Cardiac muscle cell (in vitro differentiated cells and primary cell): Measurements from ENCODE around the gene FCRL2. TPM values are rescaled to one million over a fixed set of nuclear protein-coding genes. Genes with fewer than 3 reads are reported as not detected.

Experiments
- DNase-seq, 2 donors: peaks; one replicate each; pipeline versions ENCODE4 v3.0.0 to v3.0.0-alpha.2; 2010 to 2017; ENCODE audit warnings: low read depth in 1 of 2, low spot score in 1 of 2
- H3K27ac ChIP-seq: fragments of 200-600 bp; sonication (generic); 2 replicates; pipeline ENCODE4 v1.5.1; 2016
- H3K27me3 ChIP-seq: fragments of 200-600 bp; sonication (generic); 2 replicates; pipeline ENCODE4 v1.6.0; 2016; ENCODE audit warnings: control low read depth
- H3K36me3 ChIP-seq: fragments of 200-600 bp; sonication (generic); 2 replicates; pipeline ENCODE4 v1.5.1; 2016; ENCODE audit warnings: control low read depth
- H3K4me1 ChIP-seq: fragments of 200-600 bp; sonication (generic); 2 replicates; pipeline ENCODE4 v1.8.1; 2017; ENCODE audit warnings: low read depth, mild to moderate bottlenecking, mixed run types
- H3K4me3 ChIP-seq: fragments of 200-600 bp; sonication (generic); 2 replicates; pipeline ENCODE4 v1.5.1; 2016; ENCODE audit warnings: mild to moderate bottlenecking
- H3K9me3 ChIP-seq: fragments of 200-600 bp; sonication (generic); 2 replicates; pipeline ENCODE4 v1.5.1; 2017; ENCODE audit warnings: low read depth, mild to moderate bottlenecking, control low read depth
- CTCF ChIP-seq: IDR thresholded peaks from 2 replicates; pipeline ENCODE4 v1.5.1; 2012; ENCODE audit warnings: low read depth, mild to moderate bottlenecking, low read length
- polyA plus RNA-seq: library from polyadenylated mRNA; unstranded; fragments of >200 nt; fragmentation: Nextera tagmentation; extraction: Ambion mirVana; gene quantifications from 2 replicates; pipeline ENCODE4 v1.2.1, GENCODE V29; 2016
- total RNA-seq: library from RNA; depleted of rRNA; stranded (reverse); fragments of >200 nt; gene quantifications from 2 replicates; pipeline ENCODE4 v1.2.3, GENCODE V29; 2016

Gene FCRL2
- total and polyA plus RNA-seq, 2 experiments from 2014 or later = not detected

DNA sequence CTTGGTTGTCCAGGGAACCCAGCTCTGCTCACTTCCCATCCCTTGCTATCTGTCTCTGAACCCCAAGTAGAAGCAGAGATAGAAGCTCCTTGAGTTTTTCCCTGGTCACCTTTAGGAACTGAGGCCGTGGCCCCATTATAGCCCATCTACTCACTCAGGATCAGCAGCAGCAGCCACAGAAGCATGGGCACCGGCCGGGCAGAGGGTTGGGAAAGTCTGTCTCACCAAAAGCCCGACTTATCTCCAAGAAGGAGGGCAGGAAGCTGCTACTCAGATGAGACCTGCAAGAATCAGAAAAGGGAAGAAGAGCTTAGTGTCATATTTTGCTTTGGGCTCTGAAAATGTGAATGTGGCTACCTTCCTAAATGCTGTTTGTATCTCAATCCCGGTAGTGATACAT is 76.6 kb downstream of the FCRL2 start:
- Histone ChIP-seq H3K27ac (no peak overlapping the region), H3K36me3 (no peaks in the 10 kb centered on the region), H3K9me3 (no peaks in the 10 kb centered on the region), H3K4me3 (no peak overlapping the region), H3K4me1 (no peaks in the 10 kb centered on the region), H3K27me3 (no peaks in the 10 kb centered on the region)
- no peak for DNase-seq
- TF ChIP-seq CTCF = no peak

- TF ChIP-seq CTCF = no peak
- Histone ChIP-seq H3K4me3 (no peak overlapping the region), H3K27me3 (no peaks in the 10 kb centered on the region), H3K36me3 (no peaks in the 10 kb centered on the region), H3K9me3 (no peaks in the 10 kb centered on the region), H3K27ac (no peak overlapping the region), H3K4me1 (no peaks in the 10 kb centered on the region)
- no peak for DNase-seq
Measured at GRCh38 chr1:157697781-157698569, 79.0 kb downstream of the FCRL2 start.

GRCh38 chr1:157696966-157697628 is 79.8 kb downstream of the FCRL2 start:
- no peaks in the 10 kb centered on the region for H3K27me3 ChIP-seq
- H3K9me3 ChIP-seq = no peaks in the 10 kb centered on the region
- H3K27ac ChIP-seq = no peak overlapping the region
- TF ChIP-seq CTCF = no peak
- H3K36me3 ChIP-seq = no peaks in the 10 kb centered on the region
- no peak overlapping the region for H3K4me3 ChIP-seq
- no peak for DNase-seq
- H3K4me1 ChIP-seq = no peaks in the 10 kb centered on the region

Other genes with a start within 250 kb of the FCRL2 start
- not detected in 2 replicates for gene FCRL5, start 224.6 kb downstream of the FCRL2 start, total RNA-seq
- not detected in 2 replicates for gene FCRL5, start 224.6 kb downstream of the FCRL2 start, polyA plus RNA-seq
- not detected in 2 replicates for gene FCRL4, start 179.0 kb downstream of the FCRL2 start, total RNA-seq
- not detected in 2 replicates for gene FCRL4, start 179.0 kb downstream of the FCRL2 start, polyA plus RNA-seq
- not detected in 2 replicates for gene FCRL3, start 76.4 kb downstream of the FCRL2 start, total RNA-seq
- not detected in 2 replicates for gene FCRL3, start 76.4 kb downstream of the FCRL2 start, polyA plus RNA-seq
- not detected in 2 replicates for gene FCRL1, start 43.0 kb upstream of the FCRL2 start, total RNA-seq
- gene FCRL1, start 43.0 kb upstream of the FCRL2 start, polyA plus RNA-seq = not detected in 2 replicates
- gene CD5L, start 64.7 kb upstream of the FCRL2 start, total RNA-seq = not detected in 2 replicates
- gene CD5L, start 64.7 kb upstream of the FCRL2 start, polyA plus RNA-seq = not detected in 2 replicates
- gene KIRREL1, start 216.5 kb upstream of the FCRL2 start, total RNA-seq = 24.8 and 33.2 TPM in 2 replicates
- gene KIRREL1, start 216.5 kb upstream of the FCRL2 start, polyA plus RNA-seq = 8.2 and 10.6 TPM in 2 replicates